Right ventricle myocardium inferior (tissue), 1 donor: ENCODE measurements around the gene CHD8. TPM values are rescaled to one million over a fixed set of nuclear protein-coding genes. Genes with fewer than 3 reads are reported as not detected.
"Not testable (repeated sequence)": the region's sequence is repeated elsewhere in the genome, so short reads cannot be mapped to it uniquely, and the experiment has no call there.

ENCODE experiments used
- ATAC-seq: fragments of 200-7000 bp; cut with Tn5 transposase; one replicate; pipeline ENCODE4 v1.9.1; 2020; ENCODE audit warnings: mild to moderate bottlenecking, moderate library complexity
- DNase-seq: peaks from one replicate; pipeline ENCODE4 v3.0.0; 2021; ENCODE audit errors: missing footprints
- intact Hi-C: fragments of 100-400 bp; cut with DNase I; formaldehyde crosslinking; loops from one replicate; pipeline ENCODE4 v1.11.0; 2022
- total RNA-seq: library from RNA; stranded (reverse); fragmentation: NEBNext Ultra II Directional; extraction: Animal tissue kit (Norgen Biotek cat#: 25700); gene quantifications from one replicate; pipeline ENCODE4 v1.2.1, GENCODE V29; 2021
- donor health status: DM: no; HTN: yes; CAD: no; lungs with severe emphysema.

Gene CHD8
- total RNA-seq, 1 donor from 2014 or later: 27.0 TPM

DNA sequence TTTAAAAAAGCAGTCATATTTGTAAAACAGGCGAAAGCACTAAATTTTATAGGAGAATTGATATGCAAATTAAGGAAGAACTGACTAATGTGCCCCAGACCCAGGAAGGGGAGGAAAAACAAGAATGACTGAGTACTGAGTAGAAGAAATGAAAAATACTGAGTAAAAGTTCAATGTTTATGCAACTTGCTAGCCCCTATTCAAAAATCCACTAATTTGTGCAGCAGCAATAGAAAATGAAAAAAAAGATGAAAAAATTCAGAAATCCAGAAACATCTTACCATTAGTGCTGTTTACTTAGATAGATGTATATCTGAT, 6.1 kb downstream of the CHD8 start:
- ATAC-seq (no peak), DNase-seq (no peak)
- intact Hi-C loops: no loop called here

GRCh38 chr14:21442657-21443056, 13.3 kb downstream of the CHD8 start:
- DNase-seq, ATAC-seq, intact Hi-C loops: not testable (repeated sequence)

GRCh38 chr14:21440859-21441258, 15.1 kb downstream of the CHD8 start:
- intact Hi-C loops: no loop called here
- no peak for DNase-seq
- no peak for ATAC-seq

- ATAC-seq (peak; percentile 100), DNase-seq (peak; percentile 99)
- intact Hi-C loops: loop anchor here (1.0 kb wide), 2 partner anchors 19 to 120 kb away; partner anchors contain the start of gene CHD8
Observed at GRCh38 chr14:21437063-21437901, 18.6 kb downstream of the CHD8 start.

- DNase-seq (no peak), ATAC-seq (no peak)
- intact Hi-C loops: loop anchor here (1.0 kb wide), 2 partner anchors 20 to 121 kb away; partner anchors contain the start of gene CHD8
Observed at GRCh38 chr14:21436567-21437062, 19.3 kb downstream of the CHD8 start.

DNA sequence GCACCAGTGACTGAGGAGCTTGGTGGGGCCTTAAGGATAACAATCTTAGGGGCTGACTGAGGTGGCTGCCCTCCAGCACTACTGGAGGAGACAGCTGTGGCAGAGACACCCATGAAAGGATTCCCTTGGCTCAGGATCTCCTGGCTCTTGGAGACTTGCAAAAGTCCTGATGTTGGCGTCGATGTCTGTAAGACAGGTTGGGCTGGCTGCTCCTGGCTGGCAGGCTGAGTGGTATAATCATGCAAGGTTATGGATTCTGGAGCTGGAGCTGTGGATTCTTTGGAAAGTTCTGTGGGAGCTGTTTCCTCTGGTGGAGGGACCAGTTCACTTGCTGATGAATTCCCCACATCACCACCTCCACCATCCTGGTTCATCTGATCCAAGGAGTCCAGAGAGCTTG, 24.8 kb downstream of the CHD8 start:
- ATAC-seq: no peak
- intact Hi-C loops: no loop called here
- DNase-seq: no peak

GRCh38 chr14:21428930-21429329, 27.0 kb downstream of the CHD8 start:
- ATAC-seq: peak; percentile 73
- DNase-seq: no peak
- intact Hi-C loops: no loop called here

DNA sequence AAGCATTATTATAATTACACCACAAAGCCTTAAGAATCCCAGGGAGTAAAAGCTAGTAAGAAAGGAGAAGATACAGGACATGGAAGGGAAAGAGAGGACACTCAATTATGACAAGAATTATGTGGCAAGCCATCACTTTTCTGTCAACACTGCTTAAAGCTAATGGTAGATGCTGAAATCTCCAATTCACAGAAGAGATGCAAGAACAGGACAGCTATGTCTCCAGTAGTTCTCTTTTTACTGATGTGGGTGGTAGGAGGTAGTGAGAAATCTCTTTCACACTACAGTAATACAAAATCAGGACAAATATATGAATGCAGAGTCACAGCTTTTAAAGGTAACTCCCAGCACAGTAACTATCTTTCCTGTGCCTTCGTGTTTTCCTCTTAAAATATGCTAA, 29.2 kb downstream of the CHD8 start:
- intact Hi-C loops: no loop called here
- DNase-seq (no peak), ATAC-seq (no peak)

DNA sequence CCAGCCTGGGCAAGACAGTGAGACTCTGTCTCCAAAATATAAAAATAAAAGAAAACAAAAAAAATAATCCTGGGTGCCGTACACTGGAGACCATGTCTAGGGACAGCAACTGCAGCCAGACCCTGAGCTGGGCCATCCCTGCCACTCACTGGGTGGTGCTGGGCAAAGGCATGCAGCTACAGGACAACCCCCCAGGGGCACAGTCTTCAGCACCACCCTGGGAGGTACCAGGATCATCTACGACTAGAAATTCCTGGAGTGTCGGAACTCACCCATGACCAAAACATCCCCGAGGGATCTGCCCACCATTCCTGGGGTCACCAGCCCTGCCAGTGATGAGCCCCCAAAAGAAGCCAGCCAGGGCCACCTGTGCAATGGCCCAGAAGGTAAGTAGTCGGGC, 36.4 kb downstream of the CHD8 start:
- no peak for DNase-seq
- intact Hi-C loops: no loop called here

DNA sequence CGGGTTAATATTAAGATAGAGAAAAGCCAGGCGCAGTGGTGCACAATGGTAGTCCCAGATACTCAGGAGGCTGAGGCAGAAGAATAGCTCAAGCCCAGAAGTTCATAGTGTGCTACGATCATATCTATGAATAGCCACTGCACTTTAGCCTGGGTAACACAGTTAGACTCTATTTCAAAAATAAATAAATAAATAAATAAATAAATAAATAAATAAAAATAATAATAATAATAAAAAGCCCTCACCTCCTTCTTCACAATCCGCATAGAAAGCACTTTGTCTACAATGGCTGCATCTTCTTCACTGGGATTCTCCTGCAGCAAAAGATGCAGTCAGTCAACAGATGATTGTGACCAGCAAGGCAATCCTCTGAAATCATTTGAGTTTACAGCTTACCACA, 40.6 kb downstream of the CHD8 start:
- intact Hi-C loops: no loop called here
- DNase-seq (no peak), ATAC-seq (no peak)

More for the DNA sequence above, 36.4 kb downstream of the CHD8 start:
- no peak for ATAC-seq

DNA sequence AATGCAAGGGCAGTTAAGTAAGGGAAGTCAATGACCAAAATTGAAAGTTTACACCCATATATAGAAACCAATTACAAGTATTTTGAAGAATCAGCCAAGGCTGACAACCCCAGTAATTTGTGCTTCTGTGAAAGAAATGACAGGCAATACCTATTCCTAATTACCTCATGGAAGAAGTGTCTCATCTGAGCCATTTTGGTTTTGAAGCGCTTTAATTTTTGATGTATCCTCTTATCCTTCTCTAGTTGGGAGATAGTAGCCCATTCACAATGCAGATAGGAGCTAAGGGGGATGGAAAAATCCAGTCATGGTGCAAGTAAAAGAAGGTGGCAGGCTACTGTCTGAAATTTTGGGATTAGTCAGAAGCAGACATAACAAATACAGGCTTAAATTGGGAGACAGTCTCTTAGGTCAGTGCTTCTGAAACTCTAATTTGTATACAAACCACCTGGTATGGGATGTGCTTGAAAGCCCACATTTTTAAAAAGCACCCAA, 41.7 kb downstream of the CHD8 start:
- intact Hi-C loops: no loop called here
- ATAC-seq: no peak
- no peak for DNase-seq

DNA sequence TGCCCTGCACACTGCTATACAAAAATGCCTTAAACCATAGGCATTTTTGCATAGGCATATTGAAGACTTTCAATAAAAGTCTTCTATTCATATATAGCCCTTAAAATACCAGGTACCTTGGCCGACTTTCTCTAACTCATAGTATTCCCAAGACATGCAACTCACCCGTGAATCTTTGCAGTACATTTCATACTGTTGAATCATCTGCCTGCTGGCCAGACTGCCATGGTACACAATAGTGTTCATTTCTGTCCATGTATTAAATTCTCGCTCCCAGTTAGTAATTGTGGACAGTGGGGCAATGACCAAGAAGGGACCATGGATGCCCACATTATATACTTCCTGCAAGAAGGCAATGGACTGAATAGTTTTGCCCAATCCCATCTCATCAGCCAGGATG, 47.8 kb downstream of the CHD8 start:
- DNase-seq (no peak), ATAC-seq (no peak)
- intact Hi-C loops: loop anchor here (5.0 kb wide), 1 partner anchor 46 kb away; no protein-coding TSS in a partner anchor

DNA sequence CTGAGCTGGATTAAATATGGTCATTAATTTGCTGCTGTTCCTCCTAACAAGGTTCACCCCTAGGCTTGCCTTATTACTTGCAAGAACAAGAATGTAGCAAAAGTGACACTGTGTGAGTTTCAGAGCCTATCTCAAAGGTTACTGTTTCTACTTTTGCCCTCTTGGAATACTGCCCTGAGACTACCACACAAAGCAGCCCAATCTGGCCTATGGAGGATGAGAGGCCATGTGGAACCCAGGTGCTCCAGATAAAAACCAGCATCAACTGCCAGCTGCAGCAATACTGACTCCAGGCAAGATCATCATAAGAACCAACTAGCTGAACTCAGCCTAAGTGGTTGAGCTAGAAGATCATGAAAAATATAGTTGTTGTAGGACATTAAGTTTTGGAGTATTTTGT, 49.7 kb downstream of the CHD8 start:
- intact Hi-C loops: loop anchor here (5.0 kb wide), 1 partner anchor 44 kb away; no protein-coding TSS in a partner anchor
- no peak for ATAC-seq
- DNase-seq: no peak

DNA sequence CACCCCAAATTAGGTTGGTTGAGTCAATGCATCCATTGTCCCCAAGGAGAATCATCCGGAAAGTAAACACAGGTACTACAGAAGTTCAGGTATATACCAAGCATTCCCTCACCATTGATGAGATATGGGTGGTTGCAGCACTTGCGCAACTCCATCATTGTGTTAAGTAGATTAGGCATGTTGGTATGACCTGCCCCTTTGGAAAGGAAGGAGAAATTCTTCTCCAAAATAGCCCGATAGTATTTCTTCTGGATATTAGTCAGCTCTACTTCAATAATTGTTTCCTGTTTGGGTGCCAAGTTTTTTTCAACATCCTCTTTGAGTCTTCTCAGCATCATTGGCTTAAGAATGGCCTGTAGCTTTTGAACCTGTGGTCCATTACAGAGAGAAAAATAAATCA, 50.8 kb downstream of the CHD8 start:
- DNase-seq (no peak), ATAC-seq (no peak)
- intact Hi-C loops: loop anchor here (5.0 kb wide), 1 partner anchor 43 kb away; no protein-coding TSS in a partner anchor

GRCh38 chr14:21399311-21399870, 56.5 kb downstream of the CHD8 start:
- intact Hi-C loops: no loop called here
- no peak for ATAC-seq
- DNase-seq: no peak

- DNase-seq (no peak), ATAC-seq (no peak)
- intact Hi-C loops: no loop called here
Observed at GRCh38 chr14:21398901-21399300, 57.0 kb downstream of the CHD8 start.

DNA sequence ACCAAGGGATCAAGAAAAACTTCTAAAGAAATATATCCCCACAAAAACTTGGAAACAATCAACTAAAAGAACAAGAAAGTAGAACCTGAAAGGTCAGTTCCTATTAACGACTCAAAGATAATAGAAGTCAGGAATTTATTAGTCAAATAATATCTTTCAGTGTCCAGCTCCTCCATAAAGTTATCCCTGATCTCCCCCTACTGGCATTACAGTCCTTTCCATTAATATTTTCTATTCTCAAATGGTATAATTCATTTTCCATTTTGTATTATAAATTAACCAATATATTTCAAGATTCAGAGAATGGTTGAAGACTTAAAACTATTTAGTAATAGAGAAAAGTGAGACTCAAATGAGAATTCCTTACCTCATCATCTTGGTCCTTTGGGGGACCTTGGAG, 60.5 kb downstream of the CHD8 start:
- ATAC-seq (no peak), DNase-seq (no peak)
- intact Hi-C loops: no loop called here

GRCh38 chr14:21385188-21385904, 70.6 kb downstream of the CHD8 start:
- intact Hi-C loops: loop anchor here (2.0 to 10.0 kb wide), 2 partner anchors 91 to 121 kb away; partner anchors contain the start of genes HNRNPC, RAB2B and TOX4
- DNase-seq: no peak
- no peak for ATAC-seq

DNA sequence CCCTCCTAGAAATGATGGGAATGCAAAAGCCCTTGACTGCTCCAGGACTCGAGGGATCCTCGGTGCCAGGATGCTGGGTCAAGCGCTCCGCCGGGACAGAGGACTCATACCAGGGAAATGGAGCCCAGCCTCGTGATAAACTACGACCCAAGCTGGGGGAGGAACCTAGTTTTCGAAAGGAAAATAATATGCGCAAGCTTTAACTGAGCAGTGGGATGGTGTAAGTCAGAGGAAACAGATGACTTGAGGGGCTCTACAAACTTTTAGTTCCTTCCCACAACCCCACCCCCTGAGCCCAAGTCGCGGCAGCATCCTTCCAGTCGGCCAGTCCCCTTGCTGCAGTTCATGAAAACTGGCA, 71.5 kb downstream of the CHD8 start:
- intact Hi-C loops: loop anchor here (2.0 to 10.0 kb wide), 3 partner anchors 92 to 147 kb away; partner anchors contain the start of genes HNRNPC, RAB2B and TOX4
- no peak for ATAC-seq

More for the DNA sequence above, 71.5 kb downstream of the CHD8 start:
- no peak for DNase-seq
